A673 (cell line): ENCODE results near the gene CCDC174.

Experiments used
- EZH2 ChIP-seq: fragments of 200-600 bp; sonication (generic); IDR thresholded peaks from 2 replicates; pipeline ENCODE4 v1.6.1; 2017; ENCODE audit warnings: borderline replicate concordance, low read depth, mild to moderate bottlenecking, mixed read lengths, antibody characterized with exemption, low read length; ENCODE audit not compliant: poor library complexity, severe bottlenecking
- TF ChIP-seq, protein P1 (sequence below): fragments of 300-800, 200-600 bp; sonication (generic); conservative IDR thresholded peaks from 2 replicates; pipeline ENCODE4 v1.5.1; 2017; ENCODE audit warnings: low read depth, mild to moderate bottlenecking, antibody characterized with exemption, low read length, moderate library complexity, mixed read lengths

DNA sequence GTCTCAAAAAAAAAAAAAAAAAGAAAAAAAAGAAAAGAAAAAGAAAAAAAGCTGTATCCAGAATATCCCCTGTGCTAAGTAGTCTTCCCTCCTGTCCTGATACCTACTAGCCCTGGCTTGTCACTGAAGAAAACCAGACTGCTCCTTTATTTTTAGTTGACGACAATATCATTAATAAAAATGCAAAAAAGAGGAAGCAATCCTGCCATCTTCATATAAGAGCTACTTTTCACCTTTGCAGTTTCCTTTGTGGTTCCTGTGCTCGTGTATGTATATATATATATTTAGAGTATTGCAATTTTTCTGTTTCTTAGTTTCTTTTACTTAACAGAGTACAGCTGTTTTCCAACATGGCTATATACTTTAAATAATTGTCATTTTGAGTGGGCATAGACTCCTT is 37.0 kb downstream of the CCDC174 start:
- TF ChIP-seq, protein P1, sequence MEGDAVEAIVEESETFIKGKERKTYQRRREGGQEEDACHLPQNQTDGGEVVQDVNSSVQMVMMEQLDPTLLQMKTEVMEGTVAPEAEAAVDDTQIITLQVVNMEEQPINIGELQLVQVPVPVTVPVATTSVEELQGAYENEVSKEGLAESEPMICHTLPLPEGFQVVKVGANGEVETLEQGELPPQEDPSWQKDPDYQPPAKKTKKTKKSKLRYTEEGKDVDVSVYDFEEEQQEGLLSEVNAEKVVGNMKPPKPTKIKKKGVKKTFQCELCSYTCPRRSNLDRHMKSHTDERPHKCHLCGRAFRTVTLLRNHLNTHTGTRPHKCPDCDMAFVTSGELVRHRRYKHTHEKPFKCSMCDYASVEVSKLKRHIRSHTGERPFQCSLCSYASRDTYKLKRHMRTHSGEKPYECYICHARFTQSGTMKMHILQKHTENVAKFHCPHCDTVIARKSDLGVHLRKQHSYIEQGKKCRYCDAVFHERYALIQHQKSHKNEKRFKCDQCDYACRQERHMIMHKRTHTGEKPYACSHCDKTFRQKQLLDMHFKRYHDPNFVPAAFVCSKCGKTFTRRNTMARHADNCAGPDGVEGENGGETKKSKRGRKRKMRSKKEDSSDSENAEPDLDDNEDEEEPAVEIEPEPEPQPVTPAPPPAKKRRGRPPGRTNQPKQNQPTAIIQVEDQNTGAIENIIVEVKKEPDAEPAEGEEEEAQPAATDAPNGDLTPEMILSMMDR, result no peak
- TF ChIP-seq EZH2, result no peak
